Spleen (tissue), 7 donors: ENCODE data around the gene TSC22D2.

ENCODE experiments used
- CTCF ChIP-seq, 11 experiments: fragments of 200-600 bp in 7 of 11; fragments of 450-650 bp in 4 of 11; sonication (generic) in 4 of 11; IDR thresholded peaks in 8 of 11; conservative IDR thresholded peaks in 3 of 11; 1 replicate in 7 of 11; 2 replicates in 4 of 11; pipeline versions ENCODE4 v1.4.0 to v1.8.0; 2016 to 2021; ENCODE audit warnings: antibody characterized with exemption in 11 of 11, inconsistent platforms in 4 of 11, mild to moderate bottlenecking in 1 of 11
- POLR2A ChIP-seq, 3 donors: fragments of 450-650 bp; IDR thresholded peaks; one replicate each; pipeline ENCODE4 v1.5.1; 2017; ENCODE audit warnings: antibody characterized with exemption in 3 of 3, mild to moderate bottlenecking in 1 of 3
- donor health status: DM: no; HTN: no; CAD: no; lungs with moderate emphysema.
- donor health status: DM: no; HTN: no; CAD: no.
- donor health status: DM: no; HTN: no; CAD: no.

GRCh38 chr3:150396491-150396890 lies 11.6 kb upstream of the TSC22D2 start:
- TF ChIP-seq POLR2A (IDR thresholded peaks at IDR 0.05) (no peak), CTCF (IDR thresholded peaks at IDR 0.05 in 8 of 11, conservative IDR thresholded peaks at IDR 0.05 in 3 of 11) (no peak)
